ENCODE data around the gene MND1. TPM values are rescaled to one million over a fixed set of nuclear protein-coding genes. Genes with fewer than 3 reads are reported as not detected.

MND1 gene
- total RNA-seq, 4 donors from 2014 or later, result 0.49 to 2.4 TPM; not detected in 2

- intact Hi-C loops (cut with DNase I; ENCODE audit: low total_unique reads), result no loop called here
Observed at GRCh38 chr4:153348006-153348405, 3.5 kb downstream of the MND1 start.

GRCh38 chr4:153349206-153349805 lies 4.8 kb downstream of the MND1 start:
- H3K4me3 ChIP-seq (ENCODE audit: low read depth, poor library complexity, severe bottlenecking), result no peak overlapping the region
- no peak for DNase-seq (ENCODE audit: low spot score in 2 of 2)
- TF ChIP-seq CTCF (IDR thresholded peaks at IDR 0.05) (no peak), POLR2A (IDR thresholded peaks at IDR 0.05) (no peak)
- WGBS, 2 donors, result 81 to 94% methylated on average over 1 of the region's 1 CpG
- intact Hi-C loops (cut with DNase I; ENCODE audit: low total_unique reads), result no loop called here

More at GRCh38 chr4:153348006-153348405, 3.5 kb downstream of the MND1 start:
- no peak for TF ChIP-seq POLR2A (IDR thresholded peaks at IDR 0.05)
- no peak for TF ChIP-seq CTCF (IDR thresholded peaks at IDR 0.05)
- WGBS, 2 donors, result 79 to 86% methylated on average over 4 of the region's 4 CpGs
- no peak overlapping the region for H3K4me3 ChIP-seq (ENCODE audit: low read depth, poor library complexity, severe bottlenecking)
- no peak for DNase-seq (ENCODE audit: low spot score in 2 of 2)

- 72 to 75% methylated on average over 3 of the region's 3 CpGs for WGBS, 2 donors
- DNase-seq (ENCODE audit: low spot score in 2 of 2), result no peak
- H3K4me3 ChIP-seq (ENCODE audit: low read depth, poor library complexity, severe bottlenecking), result no peak overlapping the region
- intact Hi-C loops (cut with DNase I; ENCODE audit: low total_unique reads), result loop anchor here (2.0 kb wide), 1 partner anchor 55 kb away; no protein-coding TSS in a partner anchor
- TF ChIP-seq POLR2A (IDR thresholded peaks at IDR 0.05) (no peak), CTCF (IDR thresholded peaks at IDR 0.05) (no peak)
Observed at GRCh38 chr4:153362184-153362583, 17.7 kb downstream of the MND1 start.

- intact Hi-C loops (cut with DNase I; ENCODE audit: low total_unique reads), result no loop called here
- TF ChIP-seq POLR2A (IDR thresholded peaks at IDR 0.05) (no peak), CTCF (IDR thresholded peaks at IDR 0.05) (no peak)
- H3K4me3 ChIP-seq (ENCODE audit: low read depth, poor library complexity, severe bottlenecking), result no peak overlapping the region
- WGBS, 2 donors, result 97 to 99% methylated on average over 4 of the region's 4 CpGs
- DNase-seq (ENCODE audit: low spot score in 2 of 2), result no peak
Observed at GRCh38 chr4:153364061-153364460, 19.6 kb downstream of the MND1 start.

GRCh38 chr4:153365003-153365402 lies 20.5 kb downstream of the MND1 start:
- 79 to 82% methylated on average over 2 of the region's 2 CpGs for WGBS, 2 donors
- intact Hi-C loops (cut with DNase I; ENCODE audit: low total_unique reads), result no loop called here
- H3K4me3 ChIP-seq (ENCODE audit: low read depth, poor library complexity, severe bottlenecking), result no peak overlapping the region
- DNase-seq (ENCODE audit: low spot score in 2 of 2), result no peak
- TF ChIP-seq POLR2A (IDR thresholded peaks at IDR 0.05), result no peak
- no peak for TF ChIP-seq CTCF (IDR thresholded peaks at IDR 0.05)

GRCh38 chr4:153366486-153366885 lies 22.0 kb downstream of the MND1 start:
- H3K4me3 ChIP-seq (ENCODE audit: low read depth, poor library complexity, severe bottlenecking), result no peak overlapping the region
- no peak for TF ChIP-seq CTCF (IDR thresholded peaks at IDR 0.05)
- no peak for TF ChIP-seq POLR2A (IDR thresholded peaks at IDR 0.05)
- no peak for DNase-seq (ENCODE audit: low spot score in 2 of 2)
- 94 to 95% methylated on average over 1 of the region's 1 CpG for WGBS, 2 donors
- intact Hi-C loops (cut with DNase I; ENCODE audit: low total_unique reads), result no loop called here

Measured in lower leg skin (tissue), 4 donors.